Lower leg skin (tissue), 4 donors: Measurements from ENCODE around the gene AP3S1. TPM values are rescaled to one million over a fixed set of nuclear protein-coding genes. Genes with fewer than 3 reads are reported as not detected.

Experiments used
- DNase-seq, 2 donors: peaks; one replicate each; pipeline ENCODE4 v3.0.0-alpha.2; 2019; ENCODE audit warnings: low spot score in 2 of 2
- H3K4me3 ChIP-seq: fragments of 200-600 bp; sonication (generic); 2 replicates; pipeline ENCODE4 v1.5.1; 2017; ENCODE audit warnings: mild to moderate bottlenecking, low read depth; ENCODE audit not compliant: poor library complexity, severe bottlenecking
- CTCF ChIP-seq, 3 donors: fragments of 450-650 bp; IDR thresholded peaks; one replicate each; pipeline ENCODE4 v1.5.1; 2016; ENCODE audit warnings: antibody characterized with exemption in 3 of 3, mild to moderate bottlenecking in 3 of 3, moderate library complexity in 2 of 3
- POLR2A ChIP-seq, 2 donors: fragments of 450-650 bp; IDR thresholded peaks; one replicate each; pipeline ENCODE4 v1.6.1; 2016 to 2017; ENCODE audit warnings: antibody characterized with exemption in 2 of 2, mild to moderate bottlenecking in 1 of 2, moderate library complexity in 1 of 2
- WGBS, 2 donors: methylation state at CpG; one replicate each; pipeline ENCODE4 v1.1.5; 2018; 5-methylcytosine and 5-hydroxymethylcytosine counted together
- intact Hi-C: fragments of 100-400 bp; cut with DNase I; formaldehyde crosslinking; loops from one replicate; pipeline ENCODE4 v1.15.0; 2023; ENCODE audit warnings: low total_unique reads
- total RNA-seq, 4 donors: library from RNA; depleted of rRNA; stranded (reverse); fragments of >200 nt; gene quantifications; one replicate each; pipeline ENCODE4 v1.1.0, GENCODE V29; 2016

AP3S1 gene
- total RNA-seq, 4 donors from 2014 or later: 53.3 to 198 (median 72.8) TPM

GRCh38 chr5:115811406-115811805 is 30.3 kb upstream of the AP3S1 start:
- H3K4me3 ChIP-seq: no peak overlapping the region
- intact Hi-C loops: no loop called here
- DNase-seq: no peak
- no peak for TF ChIP-seq POLR2A (IDR thresholded peaks at IDR 0.05)
- no peak for TF ChIP-seq CTCF (IDR thresholded peaks at IDR 0.05)

GRCh38 chr5:115812372-115812771 is 29.4 kb upstream of the AP3S1 start:
- intact Hi-C loops: no loop called here
- 89 to 92% methylated on average over 1 of the region's 1 CpG for WGBS, 2 donors
- no peak overlapping the region for H3K4me3 ChIP-seq
- DNase-seq: no peak
- TF ChIP-seq CTCF (IDR thresholded peaks at IDR 0.05) (no peak), POLR2A (IDR thresholded peaks at IDR 0.05) (no peak)

GRCh38 chr5:115813719-115814118 is 28.0 kb upstream of the AP3S1 start:
- no peak for TF ChIP-seq CTCF (IDR thresholded peaks at IDR 0.05)
- TF ChIP-seq POLR2A (IDR thresholded peaks at IDR 0.05): no peak
- DNase-seq: no peak
- H3K4me3 ChIP-seq: no peak overlapping the region
- intact Hi-C loops: no loop called here
- 79 to 80% methylated on average over 5 of the region's 5 CpGs for WGBS, 2 donors

DNA sequence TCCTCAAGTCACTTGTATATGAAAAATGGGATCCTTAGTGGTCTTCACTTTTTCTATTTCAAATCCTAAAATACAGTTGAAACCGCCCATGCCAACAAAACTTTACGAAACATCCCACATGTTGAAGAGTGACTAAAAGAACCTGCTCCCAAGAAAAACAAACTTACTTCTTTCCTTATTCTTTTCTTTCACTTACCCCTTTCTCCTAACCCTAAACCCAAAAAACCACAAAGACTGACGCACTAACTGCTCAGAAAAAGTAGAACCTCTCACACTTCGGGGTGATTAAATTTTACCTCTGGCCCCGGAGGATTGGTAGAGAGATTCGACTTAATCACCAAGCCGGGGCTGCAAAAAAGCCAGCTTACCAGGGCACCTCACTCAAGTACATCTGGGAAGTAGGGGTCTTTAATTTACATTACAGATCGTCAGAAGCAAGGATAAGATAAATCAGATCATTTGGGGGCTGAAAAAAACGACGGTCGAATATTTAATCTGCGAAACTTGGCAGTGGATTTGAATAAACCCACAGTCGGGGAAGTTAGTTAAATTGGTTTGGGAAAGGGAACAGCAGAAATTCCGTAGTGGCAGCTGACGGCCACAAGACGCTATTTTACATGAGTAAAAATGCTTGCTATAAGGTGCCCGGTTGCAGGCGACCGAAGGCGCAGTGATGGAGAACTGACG is 26.6 kb upstream of the AP3S1 start:
- WGBS, 2 donors: 36 to 40% methylated on average over 21 of the region's 21 CpGs
- no peak overlapping the region for H3K4me3 ChIP-seq
- DNase-seq: no peak
- intact Hi-C loops: no loop called here
- TF ChIP-seq POLR2A (IDR thresholded peaks at IDR 0.05): no peak
- TF ChIP-seq CTCF (IDR thresholded peaks at IDR 0.05): no peak

DNA sequence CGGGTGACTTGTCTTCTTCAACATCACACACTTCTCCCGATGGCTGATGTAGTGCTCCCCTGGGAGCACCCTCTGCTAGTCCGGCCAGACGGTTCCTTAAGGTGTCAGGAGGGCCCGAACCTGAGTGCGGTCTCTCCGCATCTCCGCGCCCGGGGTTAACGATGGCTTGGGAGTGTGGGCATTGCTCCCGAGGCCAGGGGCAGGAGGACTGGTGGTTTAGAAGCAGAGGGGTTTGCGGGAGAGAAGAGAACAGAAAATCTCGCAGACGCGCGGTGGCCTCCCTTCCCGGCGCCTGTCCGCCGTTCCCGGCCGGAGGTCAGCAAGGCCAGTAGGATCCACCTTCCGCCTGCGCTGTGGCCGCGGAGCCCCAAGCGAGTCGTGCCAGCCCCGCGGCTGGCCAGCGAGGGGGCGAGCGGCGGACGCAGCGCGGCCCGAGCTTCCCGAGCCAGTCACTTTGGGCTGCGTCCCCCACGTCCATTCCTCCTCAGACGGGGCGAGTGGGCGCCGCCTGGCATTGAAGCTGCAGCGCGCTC is 26.0 kb upstream of the AP3S1 start:
- TF ChIP-seq CTCF (IDR thresholded peaks at IDR 0.05) (no peak), POLR2A (IDR thresholded peaks at IDR 0.05) (no peak)
- DNase-seq: no peak
- peak overlapping the region; percentile 18 for H3K4me3 ChIP-seq
- 2 to 4% methylated on average over 23 to 25 of the region's 48 CpGs for WGBS, 2 donors
- intact Hi-C loops: no loop called here
